Kidney epithelial cell (primary cell): Measurements from ENCODE around the gene GALNT7. TPM values are rescaled to one million over a fixed set of nuclear protein-coding genes. Genes with fewer than 3 reads are reported as not detected.

Experiments used
- DNase-seq: peaks from one replicate; pipeline ENCODE4 v3.0.0-alpha.2; 2010; ENCODE audit warnings: low read depth
- H3K27me3 ChIP-seq: 2 replicates; pipeline ENCODE4 v1.6.0; 2011; ENCODE audit warnings: low read length; ENCODE audit not compliant: control insufficient read depth, insufficient read depth
- H3K36me3 ChIP-seq: 2 replicates; pipeline ENCODE4 v1.5.1; 2011; ENCODE audit warnings: low read length; ENCODE audit not compliant: control insufficient read depth, insufficient read depth
- H3K4me3 ChIP-seq: 2 replicates; pipeline ENCODE4 v1.5.1; 2011; ENCODE audit warnings: low read depth, mild to moderate bottlenecking, control low read depth, low read length
- total RNA-seq: library from RNA; depleted of rRNA; stranded (reverse); fragments of >200 nt; gene quantifications from 2 replicates; pipeline ENCODE4 v1.2.3, GENCODE V29; 2015
- TF ChIP-seq, protein P1 (sequence below): IDR thresholded peaks from 2 replicates; pipeline ENCODE4 v1.5.1; 2011; ENCODE audit warnings: mild to moderate bottlenecking, moderate library complexity, low read length, control low read depth, inconsistent platforms; ENCODE audit not compliant: insufficient read depth, poor library complexity, severe bottlenecking

Gene GALNT7
- total RNA-seq, 1 donor from 2014 or later: 46.6 TPM

DNA sequence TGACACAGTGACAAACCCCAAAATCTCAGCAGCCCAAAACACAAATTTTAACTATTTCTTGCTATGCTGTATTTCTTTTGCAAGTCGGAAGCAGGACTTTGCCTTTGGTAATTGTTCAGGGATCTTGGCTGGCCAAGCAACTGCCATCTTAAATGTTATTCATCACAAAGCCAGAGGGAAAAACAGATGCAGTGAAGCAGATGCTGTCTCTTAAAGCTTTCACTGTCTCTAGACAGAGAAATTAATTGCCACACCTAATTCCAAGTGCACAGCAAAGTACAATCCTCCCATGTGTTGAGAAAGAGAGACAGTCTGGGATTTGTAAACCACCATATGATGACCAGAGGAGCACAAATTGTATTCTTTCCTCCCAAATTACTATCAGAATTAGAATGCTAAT is 30.0 kb upstream of the GALNT7 start:
- no peak for DNase-seq
- TF ChIP-seq, protein P1, sequence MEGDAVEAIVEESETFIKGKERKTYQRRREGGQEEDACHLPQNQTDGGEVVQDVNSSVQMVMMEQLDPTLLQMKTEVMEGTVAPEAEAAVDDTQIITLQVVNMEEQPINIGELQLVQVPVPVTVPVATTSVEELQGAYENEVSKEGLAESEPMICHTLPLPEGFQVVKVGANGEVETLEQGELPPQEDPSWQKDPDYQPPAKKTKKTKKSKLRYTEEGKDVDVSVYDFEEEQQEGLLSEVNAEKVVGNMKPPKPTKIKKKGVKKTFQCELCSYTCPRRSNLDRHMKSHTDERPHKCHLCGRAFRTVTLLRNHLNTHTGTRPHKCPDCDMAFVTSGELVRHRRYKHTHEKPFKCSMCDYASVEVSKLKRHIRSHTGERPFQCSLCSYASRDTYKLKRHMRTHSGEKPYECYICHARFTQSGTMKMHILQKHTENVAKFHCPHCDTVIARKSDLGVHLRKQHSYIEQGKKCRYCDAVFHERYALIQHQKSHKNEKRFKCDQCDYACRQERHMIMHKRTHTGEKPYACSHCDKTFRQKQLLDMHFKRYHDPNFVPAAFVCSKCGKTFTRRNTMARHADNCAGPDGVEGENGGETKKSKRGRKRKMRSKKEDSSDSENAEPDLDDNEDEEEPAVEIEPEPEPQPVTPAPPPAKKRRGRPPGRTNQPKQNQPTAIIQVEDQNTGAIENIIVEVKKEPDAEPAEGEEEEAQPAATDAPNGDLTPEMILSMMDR: no peak
- H3K4me3 ChIP-seq: no peak overlapping the region

DNA sequence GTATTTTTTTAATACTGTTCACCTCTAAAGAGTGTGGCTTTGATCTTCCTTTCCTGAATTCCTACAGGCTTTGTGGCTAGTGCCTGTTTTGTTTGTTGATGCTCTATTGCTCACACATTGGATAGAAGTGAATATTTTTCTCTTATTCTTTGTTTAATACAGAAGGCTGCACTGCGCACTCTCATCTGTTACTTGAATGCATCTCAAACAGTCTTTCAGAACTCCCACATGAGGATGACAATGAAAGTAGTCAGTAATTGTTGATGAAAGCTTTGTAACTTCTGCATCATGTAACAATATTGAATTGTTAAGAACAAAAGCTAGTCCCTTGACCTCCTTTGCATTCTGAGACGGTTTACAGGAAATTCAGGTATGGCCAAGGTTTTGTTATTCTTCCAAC is 29.1 kb upstream of the GALNT7 start:
- TF ChIP-seq, protein P1: no peak
- no peaks in the 10 kb centered on the region for H3K36me3 ChIP-seq
- H3K4me3 ChIP-seq: no peak overlapping the region
- DNase-seq: no peak
- H3K27me3 ChIP-seq: no peaks in the 10 kb centered on the region

More for the DNA sequence above, 30.0 kb upstream of the GALNT7 start:
- Histone ChIP-seq H3K27me3 (no peaks in the 10 kb centered on the region), H3K36me3 (no peaks in the 10 kb centered on the region)

DNA sequence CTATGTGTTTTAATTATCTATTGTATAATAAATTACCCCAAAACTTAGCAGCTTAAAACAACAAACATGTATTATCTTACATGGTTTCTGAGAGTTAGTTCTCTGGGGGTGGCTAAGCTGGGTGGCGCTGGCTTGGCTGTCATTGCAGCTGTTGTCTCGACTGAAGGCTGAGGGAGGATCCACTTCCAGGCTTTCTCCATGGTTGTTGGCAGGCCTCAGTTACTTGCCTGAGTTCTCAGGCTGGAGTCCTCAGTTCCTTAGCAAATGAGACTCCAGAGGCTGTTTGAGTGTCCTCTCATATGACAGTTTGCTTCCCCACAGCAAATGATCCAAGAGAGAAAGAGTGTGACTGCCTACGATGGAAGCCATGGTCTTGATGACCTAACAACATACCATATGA is 23.5 kb upstream of the GALNT7 start:
- TF ChIP-seq, protein P1: no peak
- Histone ChIP-seq H3K4me3 (no peak overlapping the region), H3K27me3 (no peaks in the 10 kb centered on the region), H3K36me3 (no peaks in the 10 kb centered on the region)
- DNase-seq: no peak

DNA sequence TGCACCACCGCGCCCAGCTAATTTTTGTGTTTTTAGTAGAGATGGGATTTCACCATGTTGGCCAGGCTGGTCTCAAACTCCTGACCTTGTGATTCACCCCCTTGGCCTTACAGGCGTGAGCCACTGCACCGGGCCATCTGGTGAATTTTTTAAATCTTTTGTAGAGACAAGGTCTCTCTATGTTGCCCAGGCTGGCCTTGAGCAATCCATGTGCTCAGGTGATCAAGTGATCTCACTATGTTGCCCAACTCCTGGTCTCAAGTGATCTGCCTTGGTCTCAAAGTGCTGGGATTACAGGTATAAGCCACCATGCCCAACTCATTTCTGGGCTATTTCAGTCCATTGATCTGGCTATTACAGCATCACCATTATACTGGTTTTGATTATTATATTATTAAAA is 22.2 kb upstream of the GALNT7 start:
- DNase-seq: no peak

DNA sequence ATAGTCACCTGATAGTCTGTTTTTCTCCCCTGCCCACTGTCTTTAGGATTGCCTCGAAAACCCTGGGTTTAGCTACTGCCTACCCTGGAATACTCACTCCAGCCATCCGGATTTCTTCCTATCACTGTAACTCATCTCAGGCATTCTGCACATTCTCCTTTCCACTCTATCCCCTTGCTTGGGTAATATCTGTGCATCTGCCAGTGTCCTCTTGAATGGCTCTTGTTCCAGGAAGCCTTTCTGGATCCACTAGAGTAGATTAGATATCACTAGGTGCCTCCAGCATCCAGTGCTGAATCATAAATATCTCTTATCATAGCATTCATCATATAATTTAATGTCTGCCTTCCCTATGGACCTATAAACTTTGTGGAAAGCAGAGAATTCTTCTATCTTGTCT is 17.1 kb upstream of the GALNT7 start:
- TF ChIP-seq, protein P1: no peak
- DNase-seq: no peak

More for the DNA sequence above, 22.2 kb upstream of the GALNT7 start:
- TF ChIP-seq, protein P1: no peak
- no peaks in the 10 kb centered on the region for H3K36me3 ChIP-seq
- H3K4me3 ChIP-seq: no peak overlapping the region
- no peaks in the 10 kb centered on the region for H3K27me3 ChIP-seq

DNA sequence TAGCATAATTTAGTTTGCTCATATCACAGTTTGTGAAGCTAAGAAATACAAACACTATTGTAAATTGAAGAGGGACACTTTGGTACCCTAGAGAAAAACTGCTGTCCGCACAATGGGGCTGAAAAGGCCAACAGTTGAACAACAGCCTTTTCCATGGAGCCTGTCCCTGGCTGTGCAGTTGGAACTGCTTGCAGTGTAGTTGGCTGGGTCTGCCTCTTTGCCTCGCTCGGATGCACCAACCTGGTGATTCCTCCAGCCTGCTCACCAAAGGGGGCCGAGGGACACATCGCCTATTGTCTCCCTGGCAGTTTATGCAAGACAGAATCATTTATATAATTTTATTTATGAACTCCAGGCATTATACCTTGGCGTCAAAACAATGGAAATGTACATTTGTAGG is 16.5 kb upstream of the GALNT7 start:
- TF ChIP-seq, protein P1: no peak
- no peaks in the 10 kb centered on the region for H3K27me3 ChIP-seq
- no peak for DNase-seq
- H3K36me3 ChIP-seq: no peaks in the 10 kb centered on the region
- no peak overlapping the region for H3K4me3 ChIP-seq

More for the DNA sequence above, 17.1 kb upstream of the GALNT7 start:
- H3K36me3 ChIP-seq: no peaks in the 10 kb centered on the region
- H3K27me3 ChIP-seq: no peaks in the 10 kb centered on the region
- H3K4me3 ChIP-seq: no peak overlapping the region
